ENCODE measurements around the gene CARD10. TPM values are rescaled to one million over a fixed set of nuclear protein-coding genes. Genes with fewer than 3 reads are reported as not detected.

The CARD10 gene
- total and polyA plus RNA-seq, 2 of the 13 experiments (the other 11 are each of a cell fraction or from before 2014, with no cell fraction given): 35.2 to 55.8 TPM

DNA sequence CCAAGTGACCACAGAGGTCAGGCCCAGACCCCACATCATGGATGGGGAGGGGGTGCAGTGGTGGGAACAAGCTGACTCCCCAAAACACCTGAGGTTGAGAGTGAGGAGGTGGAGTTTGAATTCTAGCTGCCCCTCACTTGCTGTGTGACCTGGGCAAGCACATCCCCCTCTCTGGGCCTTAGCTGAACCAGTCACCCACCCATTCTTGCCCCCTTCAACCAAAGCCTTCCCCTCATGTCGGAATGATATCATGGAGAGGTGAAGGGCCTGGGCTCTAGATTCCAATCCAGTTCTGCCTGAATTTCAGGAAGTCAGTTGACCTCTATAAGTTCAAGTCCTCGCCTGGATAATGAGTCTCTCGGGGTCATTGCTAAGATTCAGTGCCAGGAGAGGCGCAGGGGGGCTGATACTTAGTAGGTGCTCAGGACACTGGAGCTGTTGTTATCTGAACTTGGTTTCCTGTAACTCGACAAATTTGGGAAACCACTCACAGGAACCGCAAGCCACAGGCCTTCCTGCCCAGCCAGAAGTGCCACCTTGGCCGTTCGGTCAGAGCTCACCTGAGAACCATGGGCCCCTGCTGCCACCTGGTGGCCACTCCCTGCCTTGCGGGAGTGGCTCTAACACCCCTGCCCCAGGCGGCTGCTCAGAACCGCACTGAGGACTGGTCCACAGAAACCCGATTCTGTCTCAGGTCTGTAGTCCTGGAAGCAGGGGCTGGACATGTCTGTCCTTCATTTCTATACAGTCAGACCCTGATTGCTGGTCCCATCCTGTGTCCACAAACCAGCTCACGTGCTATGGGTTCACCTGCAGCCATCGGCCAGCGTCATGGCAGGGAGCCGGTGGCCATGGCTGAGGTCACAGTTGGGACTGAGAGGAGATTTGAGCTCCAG is 47.9 kb upstream of the CARD10 start (continued):
- TF ChIP-seq NFRKB (IDR thresholded peaks at IDR 0.05): no peak
- peak; percentile 42; the same call in 1 of the 2 replicates for TF ChIP-seq CBX5 (CRISPR knock-in tag; IDR thresholded peaks at IDR 0.05; ENCODE audit: borderline replicate concordance)
- no peak for TF ChIP-seq MAFK (conservative IDR thresholded peaks at IDR 0.05 in 1 of 2, IDR thresholded peaks at IDR 0.05 in 1 of 2; ENCODE audit: low read length in 2 of 2)
- TF ChIP-seq ZEB1 (IDR thresholded peaks at IDR 0.05; ENCODE audit: insufficient replicate concordance, low read depth): no peak
- TF ChIP-seq HOMEZ (CRISPR knock-in tag; IDR thresholded peaks at IDR 0.05; ENCODE audit: low read depth): no peak
- TF ChIP-seq HMGA1 (CRISPR knock-in tag; conservative IDR thresholded peaks at IDR 0.05): no peak
- no peak for TF ChIP-seq ZNF850 (CRISPR knock-in tag; conservative IDR thresholded peaks at IDR 0.05)
- no peak for TF ChIP-seq ZFP41 (CRISPR knock-in tag; IDR thresholded peaks at IDR 0.05; ENCODE audit: borderline replicate concordance)
- no peak for TF ChIP-seq LRRFIP1 (CRISPR knock-in tag; conservative IDR thresholded peaks at IDR 0.05)
- TF ChIP-seq ATAD3A (CRISPR knock-in tag; IDR thresholded peaks at IDR 0.05): no peak
- 0 out of 2 replicates have a peak, but pooled peaks have one; percentile 60 for TF ChIP-seq RXRA (CRISPR knock-in tag; IDR thresholded peaks at IDR 0.05)
- no peak for TF ChIP-seq ZC3H4 (CRISPR knock-in tag; IDR thresholded peaks at IDR 0.05; ENCODE audit: borderline replicate concordance)
- TF ChIP-seq ZNF17 (CRISPR knock-in tag; IDR thresholded peaks at IDR 0.05): no peak
- TF ChIP-seq, protein P1, sequence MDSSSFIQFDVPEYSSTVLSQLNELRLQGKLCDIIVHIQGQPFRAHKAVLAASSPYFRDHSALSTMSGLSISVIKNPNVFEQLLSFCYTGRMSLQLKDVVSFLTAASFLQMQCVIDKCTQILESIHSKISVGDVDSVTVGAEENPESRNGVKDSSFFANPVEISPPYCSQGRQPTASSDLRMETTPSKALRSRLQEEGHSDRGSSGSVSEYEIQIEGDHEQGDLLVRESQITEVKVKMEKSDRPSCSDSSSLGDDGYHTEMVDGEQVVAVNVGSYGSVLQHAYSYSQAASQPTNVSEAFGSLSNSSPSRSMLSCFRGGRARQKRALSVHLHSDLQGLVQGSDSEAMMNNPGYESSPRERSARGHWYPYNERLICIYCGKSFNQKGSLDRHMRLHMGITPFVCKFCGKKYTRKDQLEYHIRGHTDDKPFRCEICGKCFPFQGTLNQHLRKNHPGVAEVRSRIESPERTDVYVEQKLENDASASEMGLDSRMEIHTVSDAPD (CRISPR knock-in tag; IDR thresholded peaks at IDR 0.05): no peak
- no peak for TF ChIP-seq TBX3 (IDR thresholded peaks at IDR 0.05; ENCODE audit: borderline replicate concordance)
- TF ChIP-seq, protein P2, sequence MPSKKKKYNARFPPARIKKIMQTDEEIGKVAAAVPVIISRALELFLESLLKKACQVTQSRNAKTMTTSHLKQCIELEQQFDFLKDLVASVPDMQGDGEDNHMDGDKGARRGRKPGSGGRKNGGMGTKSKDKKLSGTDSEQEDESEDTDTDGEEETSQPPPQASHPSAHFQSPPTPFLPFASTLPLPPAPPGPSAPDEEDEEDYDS (CRISPR knock-in tag; IDR thresholded peaks at IDR 0.05): 0 out of 2 replicates have a peak, but pooled peaks have one; percentile 18
- TF ChIP-seq ATF7-NPFF (CRISPR knock-in tag; IDR thresholded peaks at IDR 0.05; ENCODE audit: low read depth): no peak
- TF ChIP-seq STAT5B (CRISPR knock-in tag; IDR thresholded peaks at IDR 0.05): no peak
- TF ChIP-seq BORCS8-MEF2B (CRISPR knock-in tag; IDR thresholded peaks at IDR 0.05): peak; percentile 78
- no peak; the same call in 1 of the 2 replicates for TF ChIP-seq ZNF878 (CRISPR knock-in tag; IDR thresholded peaks at IDR 0.05)
- no peak for TF ChIP-seq ZUFSP (CRISPR knock-in tag; IDR thresholded peaks at IDR 0.05; ENCODE audit: borderline replicate concordance)
- TF ChIP-seq MTA1 (CRISPR knock-in tag; IDR thresholded peaks at IDR 0.05; ENCODE audit: borderline replicate concordance): no peak; the same call in 1 of the 2 replicates

Data from HepG2 (cell line).